ENCODE results near the gene SH3PXD2A. TPM values are rescaled to one million over a fixed set of nuclear protein-coding genes. Genes with fewer than 3 reads are reported as not detected.

The SH3PXD2A gene
- total and polyA plus RNA-seq, 2 of the 4 experiments (the other 2 are of a cell fraction), result 6.3 to 23.0 TPM

DNA sequence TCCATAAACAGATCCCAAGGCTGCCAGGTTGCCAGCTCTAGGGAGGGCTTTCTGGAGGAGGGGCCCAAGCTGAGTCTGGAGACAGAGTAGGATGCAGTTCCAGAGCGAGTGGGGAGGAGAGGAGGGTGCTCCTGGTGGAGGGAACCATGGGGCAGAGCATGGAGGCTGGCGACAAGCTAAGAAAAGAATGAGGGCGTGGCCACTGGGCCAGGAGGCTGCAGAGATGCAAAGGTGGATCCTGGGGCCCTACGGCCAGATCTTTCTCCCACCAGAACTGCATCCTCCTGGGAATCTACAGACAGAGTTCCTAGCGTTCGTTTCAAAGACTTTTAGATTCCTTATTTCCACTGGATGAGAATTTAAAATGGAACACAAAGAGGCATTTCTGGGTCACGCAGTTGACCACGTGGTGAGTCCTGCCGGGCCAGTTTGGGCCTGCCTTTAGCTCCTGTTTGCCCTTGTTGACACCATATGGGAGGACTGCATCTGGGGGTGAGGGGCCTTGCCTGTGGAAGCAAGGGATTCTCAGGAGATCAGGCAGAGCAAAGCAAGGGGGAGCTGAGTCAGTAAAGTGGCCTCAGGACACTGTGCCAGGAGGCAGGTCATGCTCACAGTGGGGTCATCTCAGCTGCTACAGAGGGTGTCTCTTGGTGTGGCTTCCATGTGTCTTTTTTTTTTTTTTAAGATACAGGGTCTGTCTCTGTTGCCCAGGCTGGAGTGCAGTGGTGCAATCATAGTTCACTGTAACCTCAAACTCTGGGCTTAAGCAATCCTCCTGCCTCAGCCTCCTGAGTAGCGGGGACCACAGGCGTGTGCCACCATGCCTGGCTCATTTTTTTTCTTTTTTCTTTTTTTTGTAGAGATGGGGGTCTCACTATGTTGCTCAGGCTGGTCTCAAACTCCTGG is 137.8 kb downstream of the SH3PXD2A start (continued):
- TF ChIP-seq MAZ (IDR thresholded peaks at IDR 0.05; ENCODE audit: borderline replicate concordance, low read depth, low read length) (no peak), POLR2A (IDR thresholded peaks at IDR 0.05; ENCODE audit: low read depth, low read length) (no peak), RAD21 (IDR thresholded peaks at IDR 0.05; ENCODE audit: low read length) (no peak), CHD1 (IDR thresholded peaks at IDR 0.05; ENCODE audit: low read depth, low read length) (no peak)
